SH-SY5Y (cell line): ENCODE results near the gene MRPL48.

Experiments
- GATA2 ChIP-seq: IDR thresholded peaks from 2 replicates; pipeline ENCODE4 v1.6.1; 2011; ENCODE audit warnings: mild to moderate bottlenecking, low read depth, low read length
- GATA3 ChIP-seq: IDR thresholded peaks from 2 replicates; pipeline ENCODE4 v1.6.1; 2011; ENCODE audit warnings: low read depth, mild to moderate bottlenecking, low read length, moderate library complexity

DNA sequence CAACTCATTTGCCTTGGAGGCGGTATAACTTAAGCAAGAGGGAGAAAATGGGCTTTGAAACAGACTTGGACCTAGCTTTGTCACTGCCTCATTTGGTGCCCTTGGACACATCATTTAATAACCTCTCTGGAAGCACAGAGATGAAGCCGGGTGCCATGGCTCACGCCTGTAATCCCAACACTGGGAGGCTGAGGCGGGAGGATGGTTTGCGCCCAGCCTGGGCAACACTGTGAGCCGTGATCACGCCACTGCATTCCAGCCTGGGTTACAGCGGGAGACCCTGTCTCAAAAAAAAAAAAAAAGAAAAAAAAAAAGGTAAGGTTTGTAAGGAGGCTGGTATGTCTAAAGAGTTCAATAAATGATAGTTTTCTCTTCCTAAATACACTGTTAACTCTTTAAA, 88.2 kb downstream of the MRPL48 start:
- TF ChIP-seq GATA3 (no peak), GATA2 (no peak)
